ENCODE data around the gene ACLY. TPM values are rescaled to one million over a fixed set of nuclear protein-coding genes. Genes with fewer than 3 reads are reported as not detected.
"Not testable (repeated sequence)": the region's sequence is repeated elsewhere in the genome, so short reads cannot be mapped to it uniquely, and the experiment has no call there.

The ACLY gene
- total RNA-seq, 2 experiments from 2014 or later: 177 to 185 TPM

DNA sequence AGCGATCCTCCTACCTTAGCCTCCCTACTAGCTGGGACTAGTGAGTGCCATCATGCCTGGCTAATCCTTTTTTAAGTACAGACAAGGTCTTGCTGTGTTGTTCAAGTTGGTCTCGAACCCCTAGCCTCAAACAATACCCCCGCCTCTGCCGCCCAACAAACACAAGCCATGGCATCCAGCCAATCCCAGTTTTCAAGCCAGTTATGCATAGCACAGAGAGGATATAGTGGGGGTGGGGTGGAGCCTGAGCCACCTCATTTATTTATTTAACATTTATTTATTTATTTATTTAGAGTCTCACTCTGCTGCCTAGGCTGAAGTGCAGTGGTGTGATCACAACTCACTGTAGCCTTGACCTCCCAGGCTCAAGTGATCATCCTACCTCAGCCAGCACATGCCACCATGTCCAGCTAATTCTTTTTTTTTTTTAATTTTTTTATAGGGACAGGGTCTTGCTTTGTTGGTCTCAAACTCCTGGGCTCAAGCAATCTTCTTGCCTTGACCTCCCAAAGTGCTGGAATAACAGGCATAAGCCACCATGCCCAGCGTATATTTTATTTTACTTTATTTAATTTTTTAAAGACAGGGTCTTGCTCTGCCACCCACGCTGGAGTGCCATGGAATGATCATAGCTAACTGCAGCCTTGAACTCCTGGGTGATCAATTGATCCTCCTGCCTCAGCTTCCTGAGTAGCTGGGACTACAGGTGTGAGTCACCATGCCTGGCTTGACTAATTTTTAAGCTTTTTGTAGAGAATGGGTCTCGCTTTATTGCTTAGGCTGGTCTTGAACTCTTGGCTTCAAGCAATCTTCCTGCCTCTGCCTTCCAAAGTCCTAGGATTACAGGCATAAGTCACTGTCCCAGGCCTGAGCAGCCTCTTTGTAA lies 27.4 kb downstream of the ACLY start:
- H3K4me3 Mint-ChIP-seq: no peak overlapping the region
- H3K27ac Mint-ChIP-seq: no peak overlapping the region
- H3K4me1 Mint-ChIP-seq (ENCODE audit: low read depth): no peaks in the 10 kb centered on the region
- no peaks in the 10 kb centered on the region for H3K27me3 Mint-ChIP-seq (ENCODE audit: low read depth)
- ChIA-PET POLR2A (interaction anchor here (0.6 to 0.9 kb wide), 3 partner anchors 21 to 85 kb away, joined by 3 to 4 read pairs (median 3); no protein-coding TSS in a partner anchor), CTCF (interaction anchor here (0.6 kb wide), 1 partner anchor 34 kb away, joined by 3 read pairs; no protein-coding TSS in a partner anchor)
- ATAC-seq (no peak), DNase-seq (no peak)
- H3K36me3 Mint-ChIP-seq (ENCODE audit: low read depth): peaks cover 56% of the 10 kb centered on the region
- H3K9me3 Mint-ChIP-seq (ENCODE audit: insufficient read depth): no peaks in the 10 kb centered on the region

DNA sequence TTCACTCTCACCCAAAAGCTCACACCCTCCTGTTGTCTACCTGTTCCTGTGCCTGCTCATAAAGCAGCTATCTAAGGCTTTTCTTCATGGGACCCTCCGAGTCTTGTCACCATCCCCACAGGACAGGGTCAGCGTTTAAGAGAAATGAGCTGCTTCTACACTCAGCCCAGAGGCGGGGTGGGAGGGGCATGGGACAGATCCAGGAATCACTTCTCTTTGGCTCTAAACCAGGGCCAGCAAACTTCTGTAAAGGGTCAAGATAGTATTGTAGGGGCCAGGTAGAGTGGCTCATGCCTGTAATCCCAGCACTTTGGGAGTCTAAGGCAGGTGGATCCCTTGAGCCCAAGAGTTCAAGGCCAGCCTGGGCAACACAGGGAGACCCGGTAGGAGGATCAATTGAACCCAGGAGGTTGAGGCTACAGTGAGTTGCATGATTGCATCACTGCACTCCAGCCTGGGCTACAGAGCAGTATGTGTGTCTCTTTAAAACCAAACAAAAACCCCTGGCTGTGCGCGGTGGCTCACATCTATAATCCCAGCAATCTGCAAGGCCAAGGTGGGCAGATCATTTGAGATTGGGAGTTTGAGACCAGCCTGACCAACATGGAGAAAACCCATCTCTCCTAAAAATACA lies 30.3 kb downstream of the ACLY start:
- DNase-seq: no peak
- ATAC-seq: no peak
- Mint-ChIP-seq H3K27me3 (ENCODE audit: low read depth) (no peaks in the 10 kb centered on the region), H3K4me3 (no peak overlapping the region), H3K27ac (no peak overlapping the region), H3K36me3 (ENCODE audit: low read depth) (peaks cover 57% of the 10 kb centered on the region), H3K9me3 (ENCODE audit: insufficient read depth) (no peaks in the 10 kb centered on the region), H3K4me1 (ENCODE audit: low read depth) (no peaks in the 10 kb centered on the region)
- POLR2A ChIA-PET: no interaction called here
- CTCF ChIA-PET: no interaction called here

DNA sequence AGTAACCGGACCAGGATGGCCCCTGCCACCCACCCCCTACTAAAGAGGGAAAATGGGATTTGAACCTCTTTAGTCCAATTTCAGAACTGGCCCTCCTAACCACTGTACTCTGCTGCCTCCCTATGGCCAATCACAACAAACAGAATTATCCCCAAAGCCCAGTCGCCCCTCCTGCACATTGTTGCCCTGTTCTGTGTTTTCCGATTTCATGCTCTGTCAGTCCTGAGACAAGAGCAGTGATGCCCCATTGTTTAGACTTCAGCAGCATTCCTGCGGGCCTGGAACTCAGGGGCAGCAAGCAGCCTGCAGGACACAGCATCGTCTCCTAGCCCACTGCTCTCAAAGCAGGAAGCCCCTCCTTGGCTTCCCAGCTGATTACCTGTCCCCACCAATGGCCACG lies 33.0 kb downstream of the ACLY start:
- ChIA-PET CTCF (interaction anchor here (1.1 kb wide), 1 partner anchor 149 kb away, joined by 3 read pairs; no protein-coding TSS in a partner anchor), POLR2A (no interaction called here)
- H3K4me3 Mint-ChIP-seq: no peak overlapping the region
- peaks cover 56% of the 10 kb centered on the region for H3K36me3 Mint-ChIP-seq (ENCODE audit: low read depth)
- H3K27me3 Mint-ChIP-seq (ENCODE audit: low read depth): no peaks in the 10 kb centered on the region
- no peak overlapping the region for H3K27ac Mint-ChIP-seq
- ATAC-seq: no peak
- DNase-seq: no peak
- H3K4me1 Mint-ChIP-seq (ENCODE audit: low read depth): no peaks in the 10 kb centered on the region
- no peaks in the 10 kb centered on the region for H3K9me3 Mint-ChIP-seq (ENCODE audit: insufficient read depth)

DNA sequence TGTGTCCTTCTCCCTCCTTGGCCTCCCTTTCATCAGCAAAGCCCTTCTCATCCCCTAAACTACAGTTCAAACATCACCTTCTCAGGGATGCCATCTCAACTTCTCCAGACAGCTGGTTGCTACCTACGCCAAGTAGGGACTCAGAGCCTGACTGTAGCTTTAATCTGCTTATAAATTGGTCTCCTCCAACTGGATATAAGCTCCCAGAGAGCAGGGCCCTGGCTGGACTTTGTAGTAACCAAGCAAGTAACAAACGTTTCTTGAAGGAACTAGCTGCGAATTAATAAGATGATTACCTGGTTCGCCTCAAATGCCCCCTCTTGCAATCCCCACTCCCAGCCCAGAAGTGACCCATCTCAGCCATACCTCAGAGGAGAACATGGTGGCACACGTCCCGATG lies 36.0 kb downstream of the ACLY start:
- H3K36me3 Mint-ChIP-seq (ENCODE audit: low read depth): peaks cover 63% of the 10 kb centered on the region
- ATAC-seq: no peak
- CTCF ChIA-PET: no interaction called here

DNA sequence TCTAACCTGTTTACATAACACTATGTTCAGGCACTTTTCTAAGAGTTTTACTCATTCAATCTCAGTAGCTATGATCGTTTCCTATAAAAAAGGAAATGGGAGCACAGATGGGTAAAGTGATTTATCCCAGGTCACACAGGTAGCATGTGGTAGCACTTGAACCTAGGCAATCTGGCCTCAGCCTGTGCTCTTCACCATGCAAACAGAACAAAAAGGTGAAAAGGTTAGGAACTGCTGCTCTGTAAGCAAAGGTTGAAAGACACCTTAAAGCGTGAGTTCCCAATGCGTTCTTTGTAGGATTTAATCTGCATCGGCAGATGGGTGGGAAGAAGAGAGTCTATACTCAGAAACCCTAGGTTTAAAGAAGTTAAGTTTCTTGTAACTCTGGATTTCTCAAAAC lies 38.6 kb downstream of the ACLY start:
- ChIA-PET CTCF (no interaction called here), POLR2A (interaction anchor here (0.6 kb wide), 1 partner anchor 88 kb away, joined by 3 read pairs; no protein-coding TSS in a partner anchor)
- no peak overlapping the region for H3K4me3 Mint-ChIP-seq
- ATAC-seq (no peak), DNase-seq (no peak)
- H3K4me1 Mint-ChIP-seq (ENCODE audit: low read depth): no peaks in the 10 kb centered on the region
- no peaks in the 10 kb centered on the region for H3K9me3 Mint-ChIP-seq (ENCODE audit: insufficient read depth)
- no peaks in the 10 kb centered on the region for H3K27me3 Mint-ChIP-seq (ENCODE audit: low read depth)
- H3K36me3 Mint-ChIP-seq (ENCODE audit: low read depth): peaks cover 56% of the 10 kb centered on the region
- H3K27ac Mint-ChIP-seq: no peak overlapping the region

More for the DNA sequence above, 36.0 kb downstream of the ACLY start:
- DNase-seq: no peak
- Mint-ChIP-seq H3K27me3 (ENCODE audit: low read depth) (no peaks in the 10 kb centered on the region), H3K27ac (no peak overlapping the region), H3K4me3 (no peak overlapping the region), H3K9me3 (ENCODE audit: insufficient read depth) (no peaks in the 10 kb centered on the region), H3K4me1 (ENCODE audit: low read depth) (no peaks in the 10 kb centered on the region)
- POLR2A ChIA-PET: interaction anchor here (0.7 kb wide), 1 partner anchor 19 kb away, joined by 3 read pairs; no protein-coding TSS in a partner anchor

DNA sequence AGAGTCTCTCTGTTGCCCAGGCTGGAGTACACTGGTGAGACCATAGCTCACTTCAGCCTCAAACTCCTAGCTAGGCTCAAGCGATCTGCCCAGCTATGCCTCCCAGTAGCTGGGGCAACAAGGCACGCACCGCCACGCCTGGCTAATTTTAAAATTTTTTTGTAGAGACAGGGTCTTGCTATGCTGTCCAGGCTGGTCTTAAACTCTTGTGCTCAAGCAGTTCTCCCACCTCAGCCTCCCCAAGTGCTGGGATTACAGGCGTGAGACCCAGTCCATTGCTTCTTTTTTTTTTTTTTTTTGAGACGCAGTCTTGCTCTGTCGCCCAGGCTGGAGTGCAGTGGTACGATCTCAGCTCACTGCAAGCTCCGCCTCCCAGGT lies 44.5 kb downstream of the ACLY start:
- POLR2A ChIA-PET: interaction anchor here (1.0 kb wide), 1 partner anchor 9 kb away, joined by 3 read pairs; the partner anchor contains the start of gene KLHL11
- H3K27me3 Mint-ChIP-seq (ENCODE audit: low read depth); H3K4me3 Mint-ChIP-seq; ATAC-seq; H3K9me3 Mint-ChIP-seq (ENCODE audit: insufficient read depth); H3K27ac Mint-ChIP-seq; DNase-seq; H3K4me1 Mint-ChIP-seq (ENCODE audit: low read depth): not testable (repeated sequence)
- CTCF ChIA-PET: interaction anchor here (0.8 kb wide), 1 partner anchor 184 kb away, joined by 3 read pairs; no protein-coding TSS in a partner anchor
- peaks cover 63% of the 10 kb centered on the region for H3K36me3 Mint-ChIP-seq (ENCODE audit: low read depth)

DNA sequence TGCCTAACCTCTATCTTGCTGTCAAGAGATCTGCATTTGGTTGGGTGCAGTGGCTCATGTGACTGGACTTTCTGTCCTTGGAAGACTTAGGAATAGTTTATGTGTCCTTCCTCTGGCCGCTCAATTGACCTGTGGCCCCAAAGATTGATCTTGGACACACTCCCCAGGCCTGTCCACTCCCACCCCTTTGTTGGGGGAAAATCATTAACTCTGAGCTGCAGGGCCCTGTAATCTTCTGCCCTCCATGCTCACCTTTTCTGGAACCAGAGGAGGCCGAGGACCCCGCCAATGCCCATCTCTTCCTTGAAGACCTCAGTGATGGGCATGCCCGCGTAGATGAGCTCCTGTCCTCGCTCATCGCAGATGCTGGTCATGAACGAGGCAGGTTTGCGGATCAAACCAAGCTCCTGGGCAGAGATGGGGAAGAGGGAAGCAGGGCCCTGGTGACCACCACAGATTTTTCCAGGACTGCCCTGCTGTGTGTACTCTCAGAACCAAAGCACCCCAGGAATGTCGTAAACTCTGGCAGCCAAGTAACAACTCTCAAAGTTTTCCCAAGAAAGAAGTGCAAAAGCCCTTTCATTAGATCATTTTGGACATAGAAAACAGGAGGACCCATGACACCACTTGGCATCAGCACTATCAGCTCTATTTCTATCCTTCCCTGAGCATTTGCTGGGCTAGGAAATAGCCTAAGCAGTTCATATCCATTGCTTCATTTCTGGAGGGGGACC lies 45.0 kb downstream of the ACLY start:
- Mint-ChIP-seq H3K36me3 (ENCODE audit: low read depth) (peaks cover 65% of the 10 kb centered on the region), H3K4me3 (no peak overlapping the region), H3K9me3 (ENCODE audit: insufficient read depth) (no peaks in the 10 kb centered on the region), H3K4me1 (ENCODE audit: low read depth) (peaks cover 4% of the 10 kb centered on the region), H3K27me3 (ENCODE audit: low read depth) (no peaks in the 10 kb centered on the region), H3K27ac (no peak overlapping the region)
- DNase-seq (no peak), ATAC-seq (no peak)
- POLR2A ChIA-PET: interaction anchor here (0.6 to 1.0 kb wide), 2 partner anchors 9 to 141 kb away, joined by 3 read pairs; partner anchors contain the start of gene KLHL11
- CTCF ChIA-PET: interaction anchor here (0.8 kb wide), 1 partner anchor 183 kb away, joined by 3 read pairs; no protein-coding TSS in a partner anchor

DNA sequence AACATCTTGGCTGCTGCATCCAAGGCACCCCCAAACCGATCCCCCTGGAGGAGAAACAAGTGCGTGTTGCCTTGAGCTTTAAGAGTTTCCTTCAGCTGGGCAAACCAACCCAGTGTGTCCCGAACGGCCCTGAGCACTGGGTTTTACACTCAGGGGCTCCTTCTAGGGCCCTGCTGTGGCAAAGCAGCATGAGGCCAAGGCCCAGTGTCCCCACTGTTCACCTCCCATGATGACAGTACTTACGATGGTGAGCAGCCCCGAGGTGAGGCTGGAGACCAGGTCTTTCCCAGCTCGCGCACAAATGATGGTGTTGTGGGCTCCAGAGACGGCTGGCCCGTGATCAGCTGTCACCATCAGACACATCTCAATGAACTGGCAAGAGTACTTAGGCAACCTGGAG lies 47.0 kb downstream of the ACLY start:
- Mint-ChIP-seq H3K4me1 (ENCODE audit: low read depth) (peaks cover 8% of the 10 kb centered on the region), H3K27ac (no peak overlapping the region), H3K36me3 (ENCODE audit: low read depth) (peaks cover 65% of the 10 kb centered on the region), H3K4me3 (no peak overlapping the region), H3K9me3 (ENCODE audit: insufficient read depth) (no peaks in the 10 kb centered on the region), H3K27me3 (ENCODE audit: low read depth) (no peaks in the 10 kb centered on the region)
- DNase-seq (no peak), ATAC-seq (no peak)
- ChIA-PET POLR2A (no interaction called here), CTCF (no interaction called here)

DNA sequence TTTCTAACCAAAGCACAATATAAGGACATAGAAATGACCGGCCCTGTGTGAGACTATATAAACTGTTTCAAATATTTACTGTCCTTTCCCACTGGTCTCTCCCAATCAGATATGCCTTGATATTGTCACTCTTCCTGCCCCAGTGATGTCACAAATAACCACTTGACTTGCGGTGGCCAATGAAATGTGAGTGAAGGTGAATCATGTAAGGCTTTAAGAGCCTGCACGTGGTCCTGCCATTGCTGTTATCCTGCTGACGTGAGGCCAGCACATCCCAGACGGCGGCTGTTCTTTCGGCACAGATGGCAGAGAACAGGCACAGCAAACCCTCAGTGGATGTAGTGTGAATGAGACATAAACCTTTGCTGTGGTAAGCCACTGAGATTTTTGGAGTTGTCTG lies 48.1 kb downstream of the ACLY start:
- no peak for ATAC-seq
- no peak overlapping the region for H3K27ac Mint-ChIP-seq
- H3K9me3 Mint-ChIP-seq (ENCODE audit: insufficient read depth): no peaks in the 10 kb centered on the region
- peaks cover 8% of the 10 kb centered on the region for H3K4me1 Mint-ChIP-seq (ENCODE audit: low read depth)
- ChIA-PET POLR2A (interaction anchor here (0.6 to 0.8 kb wide), 2 partner anchors 20 to 96 kb away, joined by 3 to 4 read pairs; partner anchors contain the start of gene CNP), CTCF (interaction anchor here (0.9 kb wide), 1 partner anchor 133 kb away, joined by 3 read pairs; no protein-coding TSS in a partner anchor)
- DNase-seq: no peak
- no peaks in the 10 kb centered on the region for H3K27me3 Mint-ChIP-seq (ENCODE audit: low read depth)
- H3K36me3 Mint-ChIP-seq (ENCODE audit: low read depth): peaks cover 60% of the 10 kb centered on the region
- no peak overlapping the region for H3K4me3 Mint-ChIP-seq

DNA sequence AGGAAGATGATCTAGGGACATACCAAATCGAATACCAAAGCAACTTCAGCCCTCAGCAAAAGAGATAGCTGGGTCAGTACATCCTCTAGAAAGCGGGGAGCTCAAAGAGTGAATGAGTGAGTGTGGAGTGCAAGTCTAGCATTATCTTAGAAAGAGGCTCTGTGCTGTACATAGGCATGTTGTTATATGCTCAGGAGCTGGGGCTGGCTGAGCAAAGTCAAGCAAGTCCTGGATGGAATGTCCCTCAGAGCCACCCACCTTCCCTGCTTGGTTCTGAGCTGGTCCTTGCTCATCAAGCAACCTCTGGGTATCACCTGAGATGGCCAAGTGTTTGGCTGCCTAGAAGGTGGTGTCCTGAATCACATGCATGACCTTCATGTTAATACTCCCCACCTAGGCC lies 48.7 kb downstream of the ACLY start:
- ATAC-seq (no peak), DNase-seq (no peak)
- Mint-ChIP-seq H3K27ac (peak overlapping the region; percentile 20), H3K27me3 (ENCODE audit: low read depth) (no peaks in the 10 kb centered on the region), H3K4me3 (no peak overlapping the region), H3K9me3 (ENCODE audit: insufficient read depth) (no peaks in the 10 kb centered on the region), H3K4me1 (ENCODE audit: low read depth) (peaks cover 12% of the 10 kb centered on the region), H3K36me3 (ENCODE audit: low read depth) (peaks cover 58% of the 10 kb centered on the region)
- CTCF ChIA-PET: interaction anchor here (0.9 kb wide), 1 partner anchor 132 kb away, joined by 3 read pairs; no protein-coding TSS in a partner anchor
- POLR2A ChIA-PET: interaction anchor here (0.6 to 0.9 kb wide), 3 partner anchors 9 to 96 kb away, joined by 3 to 4 read pairs (median 3); partner anchors contain the start of gene CNP

DNA sequence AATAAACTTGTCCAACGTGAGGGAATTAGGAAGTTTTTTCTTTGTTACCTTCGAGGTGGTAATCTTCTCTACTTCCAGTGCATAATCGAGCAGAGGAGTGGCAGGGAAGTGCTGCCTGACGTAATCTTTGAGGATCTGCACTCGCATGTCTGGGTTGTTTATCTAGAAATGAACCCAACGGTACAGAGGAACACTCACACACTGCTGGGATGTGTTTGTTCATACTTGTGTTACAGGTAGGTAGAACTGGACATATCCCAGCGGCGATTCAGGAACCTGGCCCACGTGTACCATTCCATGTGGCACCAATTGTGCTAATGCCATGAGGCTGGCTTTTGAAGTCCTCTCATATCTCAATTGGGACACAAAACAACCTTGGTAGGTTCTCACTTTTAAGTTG lies 49.3 kb downstream of the ACLY start:
- Mint-ChIP-seq H3K4me3 (no peak overlapping the region), H3K27me3 (ENCODE audit: low read depth) (no peaks in the 10 kb centered on the region), H3K36me3 (ENCODE audit: low read depth) (peaks cover 54% of the 10 kb centered on the region), H3K27ac (no peak overlapping the region), H3K4me1 (ENCODE audit: low read depth) (peaks cover 12% of the 10 kb centered on the region), H3K9me3 (ENCODE audit: insufficient read depth) (no peaks in the 10 kb centered on the region)
- ChIA-PET POLR2A (interaction anchor here (0.9 kb wide), 1 partner anchor 9 kb away, joined by 3 read pairs; no protein-coding TSS in a partner anchor), CTCF (no interaction called here)
- ATAC-seq (no peak), DNase-seq (no peak)
